ENCODE results near the gene CCDC126.
A peak's percentile ranks its signal among the peaks of the same experiment; 100 is the strongest.

Gene CCDC126

GRCh38 chr7:23619141-23619540, 22.0 kb downstream of the CCDC126 start:
- Histone ChIP-seq H3K9ac (ENCODE audit: low read length) (no peak overlapping the region), H3K27ac (ENCODE audit: low read length, poor library complexity, severe bottlenecking) (no peak overlapping the region), H3K4me3 (ENCODE audit: insufficient read depth in 1 of 2, low read depth in 1 of 2, low read length in 2 of 2) (no peak overlapping the region), H3K79me1 (replicated peaks; ENCODE audit: low read length, poor library complexity, severe bottlenecking) (peaks cover 10% of the 10 kb centered on the region), H2BK120ac (ENCODE audit: low read depth, low read length) (no peak overlapping the region), H3K36me3 (ENCODE audit: control insufficient read depth in 1 of 2, insufficient read depth in 2 of 2, low read depth in 1 of 2, low read length in 2 of 2) (peaks cover 0 to 3% of the 10 kb centered on the region in 2 experiments), H2BK5ac (ENCODE audit: low read depth, low read length, poor library complexity, severe bottlenecking) (no peak overlapping the region), H3K27me3 (ENCODE audit: control insufficient read depth in 1 of 2, insufficient read depth in 1 of 2, low read length in 2 of 2) (no peaks in the 10 kb centered on the region), H3K18ac (ENCODE audit: low read depth in 1 of 2, low read length in 2 of 2) (no peak overlapping the region), H3K4me2 (ENCODE audit: low read length, poor library complexity, severe bottlenecking) (no peak overlapping the region), H2AK5ac (ENCODE audit: low read length, severe bottlenecking) (no peak overlapping the region), H3K9me3 (ENCODE audit: control insufficient read depth, low read length) (peaks cover 14% of the 10 kb centered on the region), H3K14ac (ENCODE audit: low read length in 2 of 2) (no peak overlapping the region), H3K4me1 (ENCODE audit: control insufficient read depth, insufficient read depth, low read depth, low read length) (peaks cover 1% of the 10 kb centered on the region), H2BK12ac (ENCODE audit: low read length in 2 of 2) (no peak overlapping the region), H2BK15ac (ENCODE audit: low read depth, poor library complexity, severe bottlenecking) (no peak overlapping the region), H2AFZ (ENCODE audit: low read depth, low read length) (no peak overlapping the region), H4K8ac (ENCODE audit: low read length) (no peak overlapping the region), H3K23ac (ENCODE audit: low read length in 2 of 2) (no peak overlapping the region), H3K4ac (ENCODE audit: low read depth in 1 of 2, low read length in 2 of 2) (no peak overlapping the region), H4K91ac (ENCODE audit: low read length) (no peak overlapping the region)
- 96% methylated on average over 3 of the region's 4 CpGs for WGBS
- DNase-seq = no peak

- H2BK12ac ChIP-seq (ENCODE audit: low read length in 2 of 2) = no peak overlapping the region
- H3K4me3 ChIP-seq (ENCODE audit: insufficient read depth in 1 of 2, low read depth in 1 of 2, low read length in 2 of 2) = peak overlapping the region in 1 of 2 experiments; percentile 64
- no peak overlapping the region for H2AFZ ChIP-seq (ENCODE audit: low read depth, low read length)
- no peak overlapping the region for H3K23ac ChIP-seq (ENCODE audit: low read length in 2 of 2)
- H3K27ac ChIP-seq (ENCODE audit: low read length, poor library complexity, severe bottlenecking) = no peak overlapping the region
- H3K27me3 ChIP-seq (ENCODE audit: control insufficient read depth in 1 of 2, insufficient read depth in 1 of 2, low read length in 2 of 2) = no peaks in the 10 kb centered on the region
- H3K18ac ChIP-seq (ENCODE audit: low read depth in 1 of 2, low read length in 2 of 2) = no peak overlapping the region
- no peak overlapping the region for H2BK15ac ChIP-seq (ENCODE audit: low read depth, poor library complexity, severe bottlenecking)
- no peak overlapping the region for H4K91ac ChIP-seq (ENCODE audit: low read length)
- peaks cover 0 to 3% of the 10 kb centered on the region in 2 experiments for H3K36me3 ChIP-seq (ENCODE audit: control insufficient read depth in 1 of 2, insufficient read depth in 2 of 2, low read depth in 1 of 2, low read length in 2 of 2)
- peaks cover 12% of the 10 kb centered on the region for H3K79me1 ChIP-seq (replicated peaks; ENCODE audit: low read length, poor library complexity, severe bottlenecking)
- H2AK5ac ChIP-seq (ENCODE audit: low read length, severe bottlenecking) = no peak overlapping the region
- no peak overlapping the region for H2BK120ac ChIP-seq (ENCODE audit: low read depth, low read length)
- peak; percentile 69 for DNase-seq
- H2BK5ac ChIP-seq (ENCODE audit: low read depth, low read length, poor library complexity, severe bottlenecking) = no peak overlapping the region
- peaks cover 5% of the 10 kb centered on the region for H3K9me3 ChIP-seq (ENCODE audit: control insufficient read depth, low read length)
- peaks cover 1% of the 10 kb centered on the region for H3K4me1 ChIP-seq (ENCODE audit: control insufficient read depth, insufficient read depth, low read depth, low read length)
- no peak overlapping the region for H3K14ac ChIP-seq (ENCODE audit: low read length in 2 of 2)
- whole genome bisulfite sequencing = 90% methylated on average over 2 of the region's 2 CpGs
- H4K8ac ChIP-seq (ENCODE audit: low read length) = no peak overlapping the region
- no peak overlapping the region for H3K9ac ChIP-seq (ENCODE audit: low read length)
- H3K4ac ChIP-seq (ENCODE audit: low read depth in 1 of 2, low read length in 2 of 2) = no peak overlapping the region
- no peak overlapping the region for H3K4me2 ChIP-seq (ENCODE audit: low read length, poor library complexity, severe bottlenecking)
Measured at GRCh38 chr7:23622506-23622925, 25.3 kb downstream of the CCDC126 start.

- Histone ChIP-seq H2AK5ac (ENCODE audit: low read length, severe bottlenecking) (no peak overlapping the region), H3K4ac (ENCODE audit: low read depth in 1 of 2, low read length in 2 of 2) (no peak overlapping the region), H3K23ac (ENCODE audit: low read length in 2 of 2) (no peak overlapping the region), H3K14ac (ENCODE audit: low read length in 2 of 2) (peak overlapping the region in 1 of 2 experiments; percentile 44), H3K4me1 (ENCODE audit: control insufficient read depth, insufficient read depth, low read depth, low read length) (no peaks in the 10 kb centered on the region), H2BK15ac (ENCODE audit: low read depth, poor library complexity, severe bottlenecking) (no peak overlapping the region), H4K91ac (ENCODE audit: low read length) (no peak overlapping the region), H3K4me2 (ENCODE audit: low read length, poor library complexity, severe bottlenecking) (no peak overlapping the region), H3K9ac (ENCODE audit: low read length) (no peak overlapping the region), H3K36me3 (ENCODE audit: control insufficient read depth in 1 of 2, insufficient read depth in 2 of 2, low read depth in 1 of 2, low read length in 2 of 2) (peaks cover 0 to 5% of the 10 kb centered on the region in 2 experiments), H4K8ac (ENCODE audit: low read length) (peak overlapping the region; percentile 19), H2BK12ac (ENCODE audit: low read length in 2 of 2) (no peak overlapping the region), H3K79me1 (replicated peaks; ENCODE audit: low read length, poor library complexity, severe bottlenecking) (peaks cover 8% of the 10 kb centered on the region), H3K18ac (ENCODE audit: low read depth in 1 of 2, low read length in 2 of 2) (no peak overlapping the region), H3K9me3 (ENCODE audit: control insufficient read depth, low read length) (no peaks in the 10 kb centered on the region), H3K27ac (ENCODE audit: low read length, poor library complexity, severe bottlenecking) (no peak overlapping the region), H2AFZ (ENCODE audit: low read depth, low read length) (no peak overlapping the region), H2BK120ac (ENCODE audit: low read depth, low read length) (no peak overlapping the region), H2BK5ac (ENCODE audit: low read depth, low read length, poor library complexity, severe bottlenecking) (no peak overlapping the region), H3K27me3 (ENCODE audit: control insufficient read depth in 1 of 2, insufficient read depth in 1 of 2, low read length in 2 of 2) (no peaks in the 10 kb centered on the region), H3K4me3 (ENCODE audit: insufficient read depth in 1 of 2, low read depth in 1 of 2, low read length in 2 of 2) (no peak overlapping the region)
- 100% methylated on average over 1 of the region's 2 CpGs for WGBS
- DNase-seq = no peak
Measured at GRCh38 chr7:23628370-23628769, 31.2 kb downstream of the CCDC126 start.

GRCh38 chr7:23633417-23633816, 36.2 kb downstream of the CCDC126 start:
- Histone ChIP-seq H2BK15ac (ENCODE audit: low read depth, poor library complexity, severe bottlenecking) (no peak overlapping the region), H3K4me3 (ENCODE audit: insufficient read depth in 1 of 2, low read depth in 1 of 2, low read length in 2 of 2) (no peak overlapping the region), H3K79me1 (replicated peaks; ENCODE audit: low read length, poor library complexity, severe bottlenecking) (peaks cover 7% of the 10 kb centered on the region), H3K18ac (ENCODE audit: low read depth in 1 of 2, low read length in 2 of 2) (peak overlapping the region in 1 of 2 experiments; percentile 40), H2BK12ac (ENCODE audit: low read length in 2 of 2) (no peak overlapping the region), H2BK120ac (ENCODE audit: low read depth, low read length) (no peak overlapping the region), H3K9me3 (ENCODE audit: control insufficient read depth, low read length) (no peaks in the 10 kb centered on the region), H3K27me3 (ENCODE audit: control insufficient read depth in 1 of 2, insufficient read depth in 1 of 2, low read length in 2 of 2) (no peaks in the 10 kb centered on the region), H3K23ac (ENCODE audit: low read length in 2 of 2) (no peak overlapping the region), H2AK5ac (ENCODE audit: low read length, severe bottlenecking) (no peak overlapping the region), H3K27ac (ENCODE audit: low read length, poor library complexity, severe bottlenecking) (no peak overlapping the region), H3K14ac (ENCODE audit: low read length in 2 of 2) (no peak overlapping the region), H4K8ac (ENCODE audit: low read length) (no peak overlapping the region), H4K91ac (ENCODE audit: low read length) (no peak overlapping the region), H2AFZ (ENCODE audit: low read depth, low read length) (no peak overlapping the region), H3K4ac (ENCODE audit: low read depth in 1 of 2, low read length in 2 of 2) (no peak overlapping the region), H3K4me1 (ENCODE audit: control insufficient read depth, insufficient read depth, low read depth, low read length) (no peaks in the 10 kb centered on the region), H2BK5ac (ENCODE audit: low read depth, low read length, poor library complexity, severe bottlenecking) (no peak overlapping the region), H3K9ac (ENCODE audit: low read length) (no peak overlapping the region), H3K4me2 (ENCODE audit: low read length, poor library complexity, severe bottlenecking) (no peak overlapping the region), H3K36me3 (ENCODE audit: control insufficient read depth in 1 of 2, insufficient read depth in 2 of 2, low read depth in 1 of 2, low read length in 2 of 2) (peaks cover 0 to 4% of the 10 kb centered on the region in 2 experiments)
- DNase-seq = no peak
- WGBS = 98% methylated on average over 7 of the region's 7 CpGs

All from mesenchymal stem cell (in vitro differentiated cells and primary cell).